ENCODE measurements around the gene SH3GLB1. TPM values are rescaled to one million over a fixed set of nuclear protein-coding genes. Genes with fewer than 3 reads are reported as not detected.

The SH3GLB1 gene
- total and polyA plus RNA-seq, 10 of the 15 experiments (the other 5 are each of a cell fraction or from before 2014, with no cell fraction given): 18.0 to 59.0 (median 36.5) TPM

- ChIA-PET CTCF (interaction anchor here (3.0 kb wide), 1 partner anchor 27 kb away, joined by 22 read pairs; the partner anchor contains the start of gene SH3GLB1), SMC1A (ENCODE audit: uncharacterized antibody, unreplicated experiment) (interaction anchor here (1.1 kb wide), 1 partner anchor 22 kb away, joined by 3 read pairs; no protein-coding TSS in a partner anchor), RAD21 (ENCODE audit: unreplicated experiment) (no interaction called here), POLR2A (no interaction called here)
- H3K27me3 ChIP-seq (replicated peaks in 1 of 2; ENCODE audit: control insufficient read depth in 2 of 2, insufficient read depth in 2 of 2, low read length in 1 of 2): no peaks in the 10 kb centered on the region
- BruUV-seq (replicated peaks): no TSS peak
- no peaks in the 10 kb centered on the region for H3K79me2 ChIP-seq (ENCODE audit: control insufficient read depth, insufficient read depth, low read length)
- WGBS (ENCODE audit: insufficient coverage, insufficient replicate concordance, low lambda C conversion rate, missing lambda C conversion rate): 100% methylated on average over 1 of the region's 1 CpG
- H2AFZ ChIP-seq (ENCODE audit: control insufficient read depth, low read depth, low read length): no peak overlapping the region
- no peak for DNase-seq (ENCODE audit: low read depth, low spot score)
- H3K4me3 ChIP-seq: no peak overlapping the region
- in situ Hi-C loops (cut with MboI): no loop called here
- H3K9me3 ChIP-seq (replicated peaks; ENCODE audit: control insufficient read depth, insufficient read depth, low read length): no peaks in the 10 kb centered on the region
- no peak overlapping the region for H3K4me2 ChIP-seq (ENCODE audit: control insufficient read depth, insufficient read depth)
- no peak for ATAC-seq
- intact Hi-C loops (cut with micrococcal nuclease; ENCODE audit: unreplicated experiment): no loop called here
- no peaks in the 10 kb centered on the region for H3K4me1 ChIP-seq (ENCODE audit: control insufficient read depth, insufficient read depth, low read length)
- peaks cover 2 to 23% of the 10 kb centered on the region in 2 experiments; a peak in 3 of 4 replicates for H3K36me3 ChIP-seq (ENCODE audit: control insufficient read depth in 2 of 2, insufficient read depth in 2 of 2, low read length in 1 of 2)
- no peak overlapping the region for H3K9ac ChIP-seq (ENCODE audit: control insufficient read depth, insufficient read depth, low read length)
- no peak for FAIRE-seq
- H3K27ac ChIP-seq (ENCODE audit: control insufficient read depth, insufficient read depth): no peak overlapping the region
- H4K20me1 ChIP-seq (ENCODE audit: control insufficient read depth, insufficient read depth): no peaks in the 10 kb centered on the region
- TF ChIP-seq POU2F2 (IDR thresholded peaks at IDR 0.05; ENCODE audit: borderline replicate concordance, low read depth, low read length): no peak
Measured at GRCh38 chr1:86731416-86731815, 27.0 kb downstream of the SH3GLB1 start.

GRCh38 chr1:86733340-86733739 is 29.0 kb downstream of the SH3GLB1 start:
- DNase-seq (ENCODE audit: low read depth, low spot score): no peak
- H3K27me3 ChIP-seq (replicated peaks in 1 of 2; ENCODE audit: control insufficient read depth in 2 of 2, insufficient read depth in 2 of 2, low read length in 1 of 2): no peaks in the 10 kb centered on the region
- intact Hi-C loops (cut with micrococcal nuclease; ENCODE audit: unreplicated experiment): no loop called here
- no peaks in the 10 kb centered on the region for H4K20me1 ChIP-seq (ENCODE audit: control insufficient read depth, insufficient read depth)
- CTCF ChIA-PET: interaction anchor here (0.6 to 2.8 kb wide), 7 partner anchors 8 to 351 kb away, joined by 3 to 11 read pairs (median 3); partner anchors contain the start of gene SH3GLB1
- SMC1A ChIA-PET (ENCODE audit: uncharacterized antibody, unreplicated experiment): interaction anchor here (0.7 to 2.1 kb wide), 4 partner anchors 12 to 26 kb away, joined by 3 to 6 read pairs (median 4); no protein-coding TSS in a partner anchor
- no peaks in the 10 kb centered on the region for H3K9me3 ChIP-seq (replicated peaks; ENCODE audit: control insufficient read depth, insufficient read depth, low read length)
- 23% methylated on average over 2 of the region's 2 CpGs for WGBS (ENCODE audit: insufficient coverage, insufficient replicate concordance, low lambda C conversion rate, missing lambda C conversion rate)
- H2AFZ ChIP-seq (ENCODE audit: control insufficient read depth, low read depth, low read length): no peak overlapping the region
- H3K79me2 ChIP-seq (ENCODE audit: control insufficient read depth, insufficient read depth, low read length): no peaks in the 10 kb centered on the region
- H3K4me1 ChIP-seq (ENCODE audit: control insufficient read depth, insufficient read depth, low read length): no peaks in the 10 kb centered on the region
- H3K9ac ChIP-seq (ENCODE audit: control insufficient read depth, insufficient read depth, low read length): no peak overlapping the region
- POLR2A ChIA-PET: no interaction called here
- H3K36me3 ChIP-seq (ENCODE audit: control insufficient read depth in 2 of 2, insufficient read depth in 2 of 2, low read length in 1 of 2): peaks cover 2 to 23% of the 10 kb centered on the region in 2 experiments; a peak in 3 of 4 replicates
- no TSS peak for BruUV-seq (replicated peaks)
- RAD21 ChIA-PET (ENCODE audit: unreplicated experiment): no interaction called here
- H3K4me2 ChIP-seq (ENCODE audit: control insufficient read depth, insufficient read depth): no peak overlapping the region
- no peak for ATAC-seq
- H3K27ac ChIP-seq (ENCODE audit: control insufficient read depth, insufficient read depth): no peak overlapping the region
- in situ Hi-C loops (cut with MboI): no loop called here
- no peak overlapping the region for H3K4me3 ChIP-seq
- no peak for FAIRE-seq
- TF ChIP-seq SKIL (IDR thresholded peaks at IDR 0.05; ENCODE audit: low read depth, poor library complexity, severe bottlenecking): no peak
- no peak for TF ChIP-seq ZBTB11 (CRISPR knock-in tag; IDR thresholded peaks at IDR 0.05)
- TF ChIP-seq ZBTB4 (CRISPR knock-in tag; IDR thresholded peaks at IDR 0.05): no peak
- TF ChIP-seq SREBF2 (IDR thresholded peaks at IDR 0.05; ENCODE audit: low read length): no peak
- no peak for TF ChIP-seq STAT3 (IDR thresholded peaks at IDR 0.05; ENCODE audit: low read depth, low read length)
- no peak for TF ChIP-seq EZH2 (IDR thresholded peaks at IDR 0.05; ENCODE audit: borderline replicate concordance, control insufficient read depth, low read depth, low read length)
- TF ChIP-seq HDAC2 (IDR thresholded peaks at IDR 0.05): no peak
